Pancreas (tissue), 10 donors: ENCODE results near the gene PDE6A. TPM values are rescaled to one million over a fixed set of nuclear protein-coding genes. Genes with fewer than 3 reads are reported as not detected.
"Not testable (repeated sequence)": the region's sequence is repeated elsewhere in the genome, so short reads cannot be mapped to it uniquely, and the experiment has no call there.

Source experiments
- ATAC-seq, 4 donors: fragments of 200-7000 bp; cut with Tn5 transposase; one replicate each; pipeline versions ENCODE4 v1.8.0 to v1.9.1; 2020; ENCODE audit warnings: mild to moderate bottlenecking in 4 of 4, moderate library complexity in 4 of 4
- DNase-seq, 6 donors: peaks; one replicate each; pipeline ENCODE4 v3.0.0-alpha.2; 2020
- FAIRE-seq: peaks from 2 replicates; lab custom pipeline; 2012; peaks lifted over from hg19 to GRCh38; lab: Jason Lieb, UNC
- H3K27ac ChIP-seq, 4 donors: fragments of 200-600 bp; sonication (generic); 1 replicate in 3 of 4; 2 replicates in 1 of 4; pipeline versions ENCODE4 v1.5.0 to v1.8.0; 2020
- H3K27me3 ChIP-seq, 4 donors: fragments of 200-600 bp; one replicate each; pipeline ENCODE4 v1.8.0; 2021
- H3K36me3 ChIP-seq, 3 donors: fragments of 200-600 bp; sonication (generic) in 1 of 3; one replicate each; pipeline versions ENCODE4 v1.5.0 to v1.8.0; 2020 to 2021
- H3K4me1 ChIP-seq, 3 donors: fragments of 200-600 bp; one replicate each; pipeline ENCODE4 v1.8.0; 2021
- H3K4me3 ChIP-seq, 4 donors: fragments of 200-600 bp; sonication (generic) in 2 of 4; one replicate each; pipeline versions ENCODE4 v1.5.0 to v1.8.0; 2020 to 2021
- H3K9me3 ChIP-seq, 4 donors: fragments of 200-600 bp; one replicate each; pipeline ENCODE4 v1.8.0; 2021
- CTCF ChIP-seq, 4 donors: fragments of 200-600 bp; sonication (generic) in 3 of 4; IDR thresholded peaks; one replicate each; pipeline versions ENCODE4 v1.5.0 to v1.8.0; 2021; ENCODE audit warnings: antibody characterized with exemption in 4 of 4
- WGBS, 2 donors: extraction: QIAGEN DNeasy Blood & Tissue Kit; methylation state at CpG; one replicate each; pipeline ENCODE4 v1.1.7; 2013; 5-methylcytosine and 5-hydroxymethylcytosine counted together
- intact Hi-C, 3 donors: fragments of 100-400 bp; cut with DNase I; formaldehyde crosslinking; loops; one replicate each; pipeline versions ENCODE4 v1.11.1 to v1.14.2; 2022
- polyA plus RNA-seq, 2 donors: library from polyadenylated mRNA; stranded (reverse); fragments of 200-250 nt; gene quantifications; one replicate each; pipeline ENCODE4 v1.2.3, GENCODE V29; 2013
- total RNA-seq, 6 donors: library from RNA; stranded (reverse); fragmentation: NEBNext Ultra II Directional in 4 of 6; extraction: Animal tissue kit (Norgen Biotek cat#: 25700) in 4 of 6; gene quantifications; one replicate each; pipeline versions ENCODE4 v1.2.1 to v1.2.4, GENCODE V29; 2021 to 2023
- donor health status: healthy with polysubstance abuse.
- donor health status: DM: no; HTN: no; CAD: no; lungs with moderate emphysema.
- donor health status: DM: no; HTN: no; CAD: no.
- donor health status: control.
- donor health status: control.
- donor health status: Bipolar disorder and iron deficiency.
- donor health status: DM: yes; HTN: yes; CAD: no.
- donor health status: DM: no; HTN: no; CAD: no.
- donor health status: DM: no; HTN: no; CAD: no.
- donor health status: DM: yes; HTN: yes; CAD: no.

PDE6A gene
- total and polyA plus RNA-seq, 8 donors: not detected

DNA sequence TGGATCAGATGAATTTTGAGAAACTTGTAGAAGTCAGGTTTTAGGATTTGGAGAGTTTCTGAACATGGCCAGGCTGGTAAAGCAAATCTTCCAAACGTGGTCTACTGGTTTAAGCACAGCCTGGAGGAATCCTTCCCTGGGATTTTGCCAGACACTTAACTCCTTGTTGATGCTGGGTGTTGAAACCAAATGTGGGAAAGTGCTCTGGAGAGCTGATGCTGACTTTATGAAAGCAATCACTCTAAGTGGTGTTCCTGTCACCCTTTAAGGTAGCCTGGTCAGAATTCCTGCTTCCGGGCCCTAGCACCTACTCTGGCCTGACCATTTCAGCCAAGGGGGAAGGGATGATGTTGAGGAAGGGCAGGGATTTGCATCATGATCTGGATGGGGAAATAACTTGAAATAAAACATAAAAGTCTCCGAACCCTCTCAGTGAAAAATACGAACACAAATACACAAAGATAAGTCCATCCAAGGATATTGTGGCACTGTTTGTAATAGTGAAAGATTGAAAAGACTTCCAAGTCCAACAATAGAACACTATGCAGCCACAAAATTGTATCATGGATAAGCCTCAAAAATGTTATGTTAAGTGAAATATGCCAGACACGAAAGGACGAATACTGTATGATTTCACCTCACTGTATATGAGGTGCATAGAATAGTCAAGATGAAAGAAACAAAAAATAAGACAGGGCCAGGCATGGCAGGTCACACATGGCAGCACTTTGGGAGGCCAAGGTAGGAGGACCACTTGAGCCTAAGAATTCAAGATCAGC is 57.7 kb downstream of the PDE6A start:
- no peak for FAIRE-seq
- no peaks in the 10 kb centered on the region for H3K36me3 ChIP-seq
- TF ChIP-seq CTCF (IDR thresholded peaks at IDR 0.05): no peak
- no peak for DNase-seq
- no peaks in the 10 kb centered on the region for H3K4me1 ChIP-seq
- 80 to 87% methylated on average over 6 of the region's 6 CpGs for WGBS, 2 donors
- no peaks in the 10 kb centered on the region for H3K27me3 ChIP-seq
- H3K9me3 ChIP-seq: no peaks in the 10 kb centered on the region
- H3K27ac ChIP-seq: no peak overlapping the region
- no peak for ATAC-seq
- intact Hi-C loops: no loop called here
- no peak overlapping the region for H3K4me3 ChIP-seq

GRCh38 chr5:149886060-149886459 is 58.5 kb downstream of the PDE6A start:
- FAIRE-seq: no peak
- TF ChIP-seq CTCF (IDR thresholded peaks at IDR 0.05): no peak
- Histone ChIP-seq H3K27ac (no peak overlapping the region), H3K27me3 (no peaks in the 10 kb centered on the region), H3K9me3 (no peaks in the 10 kb centered on the region), H3K36me3 (no peaks in the 10 kb centered on the region), H3K4me1 (no peaks in the 10 kb centered on the region), H3K4me3 (no peak overlapping the region)
- ATAC-seq: no peak
- intact Hi-C loops: no loop called here
- 89 to 92% methylated on average over 7 of the region's 7 CpGs for WGBS, 2 donors
- DNase-seq: no peak

DNA sequence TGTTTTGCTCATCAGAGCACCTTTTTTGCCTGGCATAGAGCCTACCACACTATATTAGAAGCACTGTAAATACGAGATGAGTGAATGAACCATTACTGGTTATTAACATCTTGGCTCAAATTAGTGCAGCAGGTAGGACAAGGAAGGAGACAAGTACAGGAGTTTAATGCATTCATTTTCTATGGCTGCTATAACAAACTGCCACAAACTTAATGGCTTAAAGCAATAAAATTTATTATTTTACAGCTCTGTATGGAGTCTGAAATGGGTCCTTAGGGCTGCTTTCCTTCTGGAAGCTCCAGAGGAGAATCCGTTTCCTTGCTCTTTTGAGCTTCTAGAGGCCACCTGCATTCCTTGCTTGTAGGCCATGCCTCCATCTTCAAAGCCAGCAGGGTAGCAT is 59.1 kb downstream of the PDE6A start:
- WGBS, 2 donors: 77 to 84% methylated on average over 2 of the region's 2 CpGs
- no peaks in the 10 kb centered on the region for H3K27me3 ChIP-seq
- no peak overlapping the region for H3K27ac ChIP-seq
- DNase-seq (no peak), ATAC-seq (no peak), FAIRE-seq (no peak)
- intact Hi-C loops: no loop called here
- no peaks in the 10 kb centered on the region for H3K4me1 ChIP-seq
- TF ChIP-seq CTCF (IDR thresholded peaks at IDR 0.05): no peak
- H3K36me3 ChIP-seq: no peaks in the 10 kb centered on the region
- no peaks in the 10 kb centered on the region for H3K9me3 ChIP-seq
- H3K4me3 ChIP-seq: no peak overlapping the region

DNA sequence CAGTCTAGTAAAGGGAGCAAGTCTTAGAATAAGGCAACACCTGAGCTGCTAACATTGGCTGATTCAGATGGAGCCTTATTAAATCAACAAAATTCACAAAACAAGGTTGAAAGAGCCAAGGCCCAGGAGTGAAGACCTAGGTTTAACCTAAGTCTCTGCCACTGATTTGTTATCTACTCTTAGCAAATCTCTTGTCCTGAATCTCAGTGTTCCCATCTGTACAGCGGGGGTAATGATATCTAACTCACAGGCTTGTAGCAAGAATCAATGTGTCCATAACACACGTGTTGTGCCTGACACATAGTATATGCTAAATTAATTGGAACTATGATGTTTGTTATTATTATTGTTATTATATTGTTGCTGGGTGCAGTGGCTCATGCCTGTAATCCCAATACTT is 61.0 kb downstream of the PDE6A start:
- Histone ChIP-seq H3K27ac (no peak overlapping the region), H3K4me3 (no peak overlapping the region), H3K27me3 (no peaks in the 10 kb centered on the region), H3K9me3 (no peaks in the 10 kb centered on the region), H3K4me1 (no peaks in the 10 kb centered on the region), H3K36me3 (no peaks in the 10 kb centered on the region)
- 84 to 85% methylated on average over 2 of the region's 2 CpGs for WGBS, 2 donors
- no peak for TF ChIP-seq CTCF (IDR thresholded peaks at IDR 0.05)
- DNase-seq (no peak), FAIRE-seq (no peak), ATAC-seq (no peak)
- intact Hi-C loops: no loop called here

GRCh38 chr5:149882633-149883032 is 62.0 kb downstream of the PDE6A start:
- ATAC-seq, FAIRE-seq, DNase-seq, H3K4me1 ChIP-seq, H3K9me3 ChIP-seq, H3K27ac ChIP-seq, H3K4me3 ChIP-seq, intact Hi-C loops, H3K36me3 ChIP-seq, H3K27me3 ChIP-seq: not testable (repeated sequence)
- 83 to 87% methylated on average over 10 of the region's 10 CpGs for WGBS, 2 donors
